Measurements from ENCODE around the gene RNF10. TPM values are rescaled to one million over a fixed set of nuclear protein-coding genes. Genes with fewer than 3 reads are reported as not detected.
A peak's percentile ranks its signal among the peaks of the same experiment; 100 is the strongest.

The RNF10 gene
- total RNA-seq, 1 experiment from 2014 or later = 177 TPM

- no peaks in the 10 kb centered on the region for H3K36me3 ChIP-seq (ENCODE audit: control insufficient read depth, insufficient read depth, low read length)
- no peaks in the 10 kb centered on the region for H3K27me3 ChIP-seq (ENCODE audit: control insufficient read depth, insufficient read depth, low read length)
- peak; percentile 24; the same call in 1 of the 2 replicates for ATAC-seq
- no peak for TF ChIP-seq CTCF (IDR thresholded peaks at IDR 0.05)
- H3K4me1 ChIP-seq (ENCODE audit: control insufficient read depth, insufficient read depth, low read length) = peaks cover 38% of the 10 kb centered on the region
- H3K4me3 ChIP-seq (ENCODE audit: low read depth in 2 of 2, low read length in 2 of 2) = peak overlapping the region; percentile 10 to 21
- no peak for DNase-seq (ENCODE audit: low read depth, low spot score)
- intact Hi-C loops (cut with micrococcal nuclease; ENCODE audit: unreplicated experiment) = no loop called here
- POLR2A ChIA-PET = no interaction called here
- no peaks in the 10 kb centered on the region for H3K9me3 ChIP-seq (ENCODE audit: control insufficient read depth, insufficient read depth, low read depth, low read length)
- CTCF ChIA-PET = no interaction called here
- in situ Hi-C loops (cut with HindIII; ENCODE audit: low pct_unique_long_range_greater_than_20kb, low sequenced_read_pairs) = no loop called here
- BruUV-seq (replicated peaks) = TSS peak; percentile 1
- H3K27ac ChIP-seq (ENCODE audit: low read length) = peak overlapping the region; percentile 76
Observed at GRCh38 chr12:120538281-120539156, 4.4 kb downstream of the RNF10 start.

GRCh38 chr12:120539303-120539702 lies 5.1 kb downstream of the RNF10 start:
- H3K27ac ChIP-seq (ENCODE audit: low read length) = peak overlapping the region; percentile 76
- H3K36me3 ChIP-seq (ENCODE audit: control insufficient read depth, insufficient read depth, low read length) = no peaks in the 10 kb centered on the region
- CTCF ChIA-PET = interaction anchor here (0.7 kb wide), 1 partner anchor 539 kb away, joined by 3 read pairs; no protein-coding TSS in a partner anchor
- H3K9me3 ChIP-seq (ENCODE audit: control insufficient read depth, insufficient read depth, low read depth, low read length) = no peaks in the 10 kb centered on the region
- no peak for ATAC-seq
- TF ChIP-seq REST (IDR thresholded peaks at IDR 0.05; ENCODE audit: insufficient read depth in 1 of 2, low read depth in 2 of 2, low read length in 1 of 2) (no peak), CTCF (IDR thresholded peaks at IDR 0.05) (no peak), POLR2AphosphoS5 (IDR thresholded peaks at IDR 0.05; ENCODE audit: low read depth, low read length) (no peak), TCF7L2 (IDR thresholded peaks at IDR 0.05; ENCODE audit: low read depth, low read length) (no peak), SIN3A (IDR thresholded peaks at IDR 0.05; ENCODE audit: borderline replicate concordance, insufficient read depth, low read depth, low read length) (no peak)
- POLR2A ChIA-PET = interaction anchor here (0.5 to 0.7 kb wide), 2 partner anchors 15 to 1122 kb away, joined by 5 read pairs; no protein-coding TSS in a partner anchor
- H3K4me3 ChIP-seq (ENCODE audit: low read depth in 2 of 2, low read length in 2 of 2) = no peak overlapping the region
- no peak for DNase-seq (ENCODE audit: low read depth, low spot score)
- H3K4me1 ChIP-seq (ENCODE audit: control insufficient read depth, insufficient read depth, low read length) = peaks cover 38% of the 10 kb centered on the region
- no peaks in the 10 kb centered on the region for H3K27me3 ChIP-seq (ENCODE audit: control insufficient read depth, insufficient read depth, low read length)
- no TSS peak for BruUV-seq (replicated peaks)
- intact Hi-C loops (cut with micrococcal nuclease; ENCODE audit: unreplicated experiment) = no loop called here
- in situ Hi-C loops (cut with HindIII; ENCODE audit: low pct_unique_long_range_greater_than_20kb, low sequenced_read_pairs) = no loop called here

Measured in Panc1 (cell line).